IMR-90 (cell line): ENCODE results near the gene CFAP97. TPM values are rescaled to one million over a fixed set of nuclear protein-coding genes. Genes with fewer than 3 reads are reported as not detected.

Experiments
- ATAC-seq: fragments of 200-7000 bp; cut with Tn5 transposase; 2 replicates; pipeline ENCODE4 v1.9.1; 2020; ENCODE audit warnings: low read depth, mild to moderate bottlenecking, moderate library complexity
- BruUV-seq: library from RNA; stranded (reverse); fragments of 400-500 nt; replicated peaks from 2 replicates; lab custom pipeline; 2021; lab: Mats Ljungman, UMichigan
- CTCF ChIA-PET: fragments of 300-600 bp; formaldehyde crosslinking; extraction: SDS; loops from one replicate; lab custom pipeline; 2021; ENCODE audit warnings: antibody characterized with exemption; lab: Yijun Ruan, JAX
- POLR2A ChIA-PET: fragments of 300-600 bp; sonication (Branson Sonifier 250); formaldehyde crosslinking; loops from one replicate; lab custom pipeline; 2022; ENCODE audit warnings: antibody characterized with exemption; ENCODE audit not compliant: unreplicated experiment; lab: Charles Lee
- DNase-seq: peaks from one replicate; pipeline ENCODE4 v3.0.0; 2013
- H2AFZ ChIP-seq: replicated peaks from 2 replicates; pipeline ENCODE3; 2013; ENCODE audit warnings: low read length, mild to moderate bottlenecking; ENCODE audit not compliant: poor library complexity
- H2AK5ac ChIP-seq: 2 replicates; pipeline ENCODE4 v1.6.1; 2013; ENCODE audit warnings: low read depth, low read length, inconsistent platforms
- H2AK9ac ChIP-seq: replicated peaks from 2 replicates; pipeline ENCODE3; 2013; ENCODE audit warnings: mild to moderate bottlenecking, low read depth, low read length, moderate library complexity; ENCODE audit not compliant: poor library complexity
- H2BK120ac ChIP-seq: 2 replicates; pipeline ENCODE4 v1.6.1; 2013; ENCODE audit warnings: low read depth, low read length, inconsistent platforms
- H2BK15ac ChIP-seq: 3 replicates; pipeline ENCODE4 v1.6.1; 2013; ENCODE audit warnings: low read depth, low read length, inconsistent platforms
- H2BK20ac ChIP-seq: 2 replicates; pipeline ENCODE4 v1.6.1; 2013; ENCODE audit warnings: low read depth, mild to moderate bottlenecking, inconsistent platforms, low read length, moderate library complexity
- H2BK5ac ChIP-seq: 2 replicates; pipeline ENCODE4 v1.6.1; 2013; ENCODE audit warnings: mild to moderate bottlenecking, low read depth, low read length, inconsistent platforms; ENCODE audit not compliant: poor library complexity, severe bottlenecking
- H3K14ac ChIP-seq: replicated peaks from 2 replicates; pipeline ENCODE4 v1.6.1; 2013; ENCODE audit warnings: low read depth, low read length, inconsistent platforms
- H3K18ac ChIP-seq: 2 replicates; pipeline ENCODE4 v1.6.1; 2013; ENCODE audit warnings: low read depth, low read length, control low read depth
- H3K23ac ChIP-seq: 2 replicates; pipeline ENCODE4 v1.6.1; 2013; ENCODE audit warnings: low read depth, low read length, inconsistent platforms
- H3K27ac ChIP-seq: 2 replicates; pipeline ENCODE4 v1.5.1; 2013; ENCODE audit warnings: mild to moderate bottlenecking, control low read depth, low read length; ENCODE audit not compliant: insufficient read depth
- H3K27me3 ChIP-seq: 2 replicates; pipeline ENCODE4 v1.6.1; 2013; ENCODE audit warnings: low read length; ENCODE audit not compliant: control insufficient read depth, insufficient read depth
- H3K36me3 ChIP-seq: 2 replicates; pipeline ENCODE4 v1.6.1; 2013; ENCODE audit warnings: low read length, mixed read lengths; ENCODE audit not compliant: control insufficient read depth, insufficient read depth
- H3K4ac ChIP-seq: 2 replicates; pipeline ENCODE4 v1.6.1; 2013; ENCODE audit warnings: low read depth, low read length, inconsistent platforms
- H3K4me1 ChIP-seq: 2 replicates; pipeline ENCODE4 v1.6.1; 2013; ENCODE audit warnings: low read length, mixed read lengths; ENCODE audit not compliant: control insufficient read depth, insufficient read depth
- H3K4me2 ChIP-seq: 2 replicates; pipeline ENCODE4 v1.6.1; 2013; ENCODE audit warnings: low read depth, mild to moderate bottlenecking, control low read depth, low read length, moderate library complexity
- H3K4me3 ChIP-seq: 2 replicates; pipeline ENCODE4 v1.5.1; 2013; ENCODE audit warnings: low read depth, mild to moderate bottlenecking, control low read depth, low read length, moderate library complexity; ENCODE audit not compliant: insufficient read depth
- H3K56ac ChIP-seq: 2 replicates; pipeline ENCODE4 v1.6.1; 2013; ENCODE audit warnings: low read length, inconsistent platforms; ENCODE audit not compliant: insufficient read depth; ENCODE audit errors: extremely low read depth
- H3K79me1 ChIP-seq, 2 experiments: 2 replicates each; pipeline ENCODE4 v1.6.1; 2013; ENCODE audit warnings: low read length in 2 of 2, inconsistent platforms in 1 of 2, low read depth in 1 of 2
- H3K9ac ChIP-seq: 2 replicates; pipeline ENCODE4 v1.6.1; 2013; ENCODE audit warnings: low read depth, low read length, control low read depth
- H3K9me1 ChIP-seq: 2 replicates; pipeline ENCODE4 v1.6.1; 2013; ENCODE audit warnings: low read length, inconsistent platforms; ENCODE audit not compliant: insufficient read depth
- H3K9me3 ChIP-seq: 2 replicates; pipeline ENCODE4 v1.6.1; 2013; ENCODE audit warnings: low read length; ENCODE audit not compliant: control insufficient read depth, insufficient read depth
- H4K20me1 ChIP-seq: 2 replicates; pipeline ENCODE4 v1.6.1; 2013; ENCODE audit warnings: low read length, inconsistent platforms; ENCODE audit not compliant: insufficient read depth
- H4K5ac ChIP-seq: 2 replicates; pipeline ENCODE4 v1.6.1; 2013; ENCODE audit warnings: mild to moderate bottlenecking, low read depth, low read length, control low read depth
- H4K8ac ChIP-seq, 2 experiments: 2 replicates each; pipeline ENCODE4 v1.6.1; 2013; ENCODE audit warnings: low read depth in 2 of 2, low read length in 2 of 2, control low read depth in 1 of 2, inconsistent platforms in 1 of 2
- H4K91ac ChIP-seq: 2 replicates; pipeline ENCODE4 v1.6.1; 2013; ENCODE audit warnings: low read depth, low read length, inconsistent platforms; ENCODE audit not compliant: insufficient read depth
- MAFK ChIP-seq: IDR thresholded peaks from 2 replicates; pipeline ENCODE4 v1.6.1; 2012; ENCODE audit warnings: low read depth, low read length, improper control_type of control experiment
- MAZ ChIP-seq: IDR thresholded peaks from 2 replicates; pipeline ENCODE4 v1.6.1; 2012; ENCODE audit warnings: low read depth, mild to moderate bottlenecking, low read length, improper control_type of control experiment, moderate library complexity, borderline replicate concordance
- POLR2A ChIP-seq: IDR thresholded peaks from 2 replicates; pipeline ENCODE4 v1.6.1; 2012; ENCODE audit warnings: mild to moderate bottlenecking, low read depth, low read length
- RFX5 ChIP-seq: IDR thresholded peaks from 2 replicates; pipeline ENCODE4 v1.8.0; 2012; ENCODE audit warnings: low read depth, mild to moderate bottlenecking, low read length, moderate library complexity
- WGBS, 2 experiments: methylation state at CpG; one replicate each; pipeline versions ENCODE4 v1.1.5 to v1.1.7; 2013; ENCODE audit warnings: missing lambda C conversion rate in 2 of 2; ENCODE audit not compliant: insufficient read length in 1 of 2; ENCODE audit errors: extremely low coverage in 2 of 2; 5-methylcytosine and 5-hydroxymethylcytosine counted together
- dilution Hi-C: fragments of 300-500 bp; cut with HindIII; formaldehyde crosslinking; loops from one replicate; pipeline ENCODE4 v1.14.3; 2018; ENCODE audit warnings: low sequenced_read_pairs; ENCODE audit not compliant: unreplicated experiment
- in situ Hi-C: fragments of 300-500 bp; cut with MboI; formaldehyde crosslinking; loops from 3 replicates; pipeline ENCODE4 v1.14.3; 2019; ENCODE audit warnings: low sequenced_read_pairs, inconsistent platforms, mixed read lengths
- intact Hi-C: fragments of 100-400 bp; cut with micrococcal nuclease; formaldehyde crosslinking; loops from 2 replicates; pipeline ENCODE4 v1.10.0; 2022
- polyA plus RNA-seq, 3 experiments: library from polyadenylated mRNA; depleted of rRNA; stranded (reverse); fragments of >200 nt; gene quantifications; 2 replicates each; pipeline ENCODE4 v1.2.3, GENCODE V29; 2012; ENCODE audit warnings: low replicate concordance in 1 of 3
- total RNA-seq: library from RNA; depleted of rRNA; stranded (reverse); fragments of >200 nt; gene quantifications from 2 replicates; pipeline ENCODE4 v1.2.3, GENCODE V29; 2012

Gene CFAP97
- total and polyA plus RNA-seq, 2 of the 4 experiments (the other 2 are of a cell fraction) = 14.5 to 16.0 TPM

DNA sequence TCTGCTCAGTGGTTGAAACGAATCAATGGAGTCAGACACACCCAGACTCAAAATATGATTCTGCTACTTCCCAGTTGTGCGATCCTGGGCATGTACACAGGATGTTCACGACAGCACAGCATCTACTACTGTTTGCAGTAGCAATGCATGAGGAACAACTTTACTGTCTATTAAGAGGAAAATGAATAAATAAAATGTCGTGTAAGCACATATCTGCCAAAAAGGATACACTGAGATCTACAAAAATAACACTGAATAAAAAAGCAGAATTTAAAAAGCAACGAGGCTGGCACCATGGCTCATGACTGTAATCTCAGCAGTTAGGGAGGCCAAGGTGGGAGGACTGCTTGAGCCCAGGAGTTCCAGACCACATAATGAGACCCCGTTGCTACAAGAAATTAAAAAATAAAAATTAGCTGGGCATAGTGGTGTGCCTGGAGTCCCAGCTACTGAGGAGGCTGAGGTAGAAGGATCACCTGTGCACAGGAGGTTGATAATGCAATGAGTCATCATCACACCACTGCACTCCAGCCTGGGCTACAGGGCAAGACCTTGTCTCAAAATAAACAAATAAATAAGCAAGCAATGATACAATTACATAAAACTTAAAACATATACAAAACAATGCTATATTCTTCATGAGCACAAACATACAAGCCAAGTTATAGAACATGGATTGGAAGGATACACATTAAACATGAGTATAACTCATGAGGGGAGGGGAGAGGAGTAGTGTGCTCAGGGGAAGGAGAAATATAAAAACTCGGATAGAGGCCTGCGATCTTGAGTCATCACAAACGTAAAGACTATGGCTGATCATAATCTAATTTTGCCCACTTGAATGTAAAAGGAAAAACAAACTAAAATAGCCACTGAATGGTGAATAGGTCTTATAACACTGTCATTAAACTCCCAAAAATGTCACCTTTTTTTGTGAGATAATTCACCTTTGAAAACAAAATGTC lies 8.6 kb downstream of the CFAP97 start:
- dilution Hi-C loops = no loop called here
- H4K8ac ChIP-seq = no peak overlapping the region
- H2BK20ac ChIP-seq = no peak overlapping the region
- H4K20me1 ChIP-seq = no peaks in the 10 kb centered on the region; the same call in 1 of the 2 replicates
- no peak overlapping the region for H3K9ac ChIP-seq
- H3K27me3 ChIP-seq = no peaks in the 10 kb centered on the region
- H2BK5ac ChIP-seq = no peak overlapping the region
- H3K14ac ChIP-seq = no peak overlapping the region
- BruUV-seq = no TSS peak
- POLR2A ChIA-PET = no interaction called here
- no peak overlapping the region for H3K18ac ChIP-seq
- no peak for DNase-seq
- no peaks in the 10 kb centered on the region; the same call in 1 of the 2 replicates for H3K9me1 ChIP-seq
- ATAC-seq = no peak
- TF ChIP-seq POLR2A (no peak), MAFK (peak; percentile 36; the same call in 1 of the 2 replicates), MAZ (no peak), RFX5 (no peak)
- no peaks in the 10 kb centered on the region for H3K9me3 ChIP-seq
- H3K4me2 ChIP-seq = no peak overlapping the region
- intact Hi-C loops = no loop called here
- no peak overlapping the region for H4K91ac ChIP-seq
- H3K4me3 ChIP-seq = no peak overlapping the region
- H3K56ac ChIP-seq = no peak overlapping the region
- in situ Hi-C loops = loop anchor here (25.0 kb wide), 1 partner anchor 842 kb away; no protein-coding TSS in a partner anchor
- H2AK5ac ChIP-seq = no peak overlapping the region
- WGBS, 2 experiments = no CpG with 5 or more reads among the region's 9 CpGs
- H2BK120ac ChIP-seq = no peak overlapping the region
- H2AK9ac ChIP-seq = no peak overlapping the region
- H3K4me1 ChIP-seq = peaks cover 3% of the 10 kb centered on the region; the same call in 1 of the 2 replicates
- no peak overlapping the region for H3K23ac ChIP-seq
- no peak overlapping the region for H3K4ac ChIP-seq
- H2BK15ac ChIP-seq = no peak overlapping the region
- CTCF ChIA-PET = interaction anchor here (1.2 kb wide), 1 partner anchor 12 kb away, joined by 4 read pairs; no protein-coding TSS in a partner anchor
- H3K36me3 ChIP-seq = peaks cover 3% of the 10 kb centered on the region; the same call in 1 of the 2 replicates
- no peak overlapping the region for H4K5ac ChIP-seq
- H3K79me1 ChIP-seq = peaks cover 9 to 37% of the 10 kb centered on the region in 2 experiments
- no peak overlapping the region for H3K27ac ChIP-seq
- no peak overlapping the region for H2AFZ ChIP-seq
